ENCODE results near the gene UTP4.

- TF ChIP-seq CTCF (IDR thresholded peaks at IDR 0.05) (no peak), POLR2A (IDR thresholded peaks at IDR 0.05) (no peak)
Observed at GRCh38 chr16:69191136-69191535, 58.7 kb downstream of the UTP4 start.

All from heart left ventricle (tissue), 13 donors.